Daoy (cell line): Measurements from ENCODE around the gene BIVM. TPM values are rescaled to one million over a fixed set of nuclear protein-coding genes. Genes with fewer than 3 reads are reported as not detected.

ENCODE experiments used
- DNase-seq: peaks from one replicate; pipeline ENCODE4 v3.0.0-alpha.2; 2015; ENCODE audit warnings: low read depth
- total RNA-seq: library from RNA; depleted of rRNA; stranded (reverse); fragments of >200 nt; shearing (Covaris generic); gene quantifications from 2 replicates; pipeline ENCODE4 v1.2.3, GENCODE V29; 2014

BIVM gene
- total RNA-seq, 1 experiment from 2014 or later: 4.8 TPM

DNA sequence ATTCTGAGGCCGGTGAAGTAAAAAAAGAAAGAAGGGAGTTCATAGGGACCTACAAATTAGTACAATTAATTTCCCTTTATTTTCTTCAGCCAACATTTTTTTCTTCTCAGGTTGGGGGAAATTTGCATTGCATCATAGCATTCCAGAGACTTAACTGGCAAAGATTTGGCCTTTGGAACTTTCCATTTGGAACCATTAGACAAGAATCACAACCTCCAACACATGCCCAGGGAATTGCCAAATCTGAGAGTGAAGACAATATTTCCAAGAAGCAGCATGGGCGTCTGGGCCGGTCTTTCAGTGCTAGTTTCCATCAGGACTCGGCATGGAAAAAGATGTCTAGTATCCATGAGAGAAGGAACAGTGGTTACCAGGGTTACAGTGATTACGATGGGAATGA lies 40.5 kb downstream of the BIVM start:
- no peak for DNase-seq

- DNase-seq: no peak
Observed at GRCh38 chr13:102845289-102845629, 46.3 kb downstream of the BIVM start.

GRCh38 chr13:102845630-102846260 lies 46.8 kb downstream of the BIVM start, which contains the start of gene ERCC5:
TSS of gene ERCC5 (plus strand) at chr13:102846032. CDS start at chr13:102846267, 235 bp downstream.
- peak; percentile 92 for DNase-seq

- peak; percentile 29 for DNase-seq
Observed at GRCh38 chr13:102846261-102847015, 47.5 kb downstream of the BIVM start.

DNA sequence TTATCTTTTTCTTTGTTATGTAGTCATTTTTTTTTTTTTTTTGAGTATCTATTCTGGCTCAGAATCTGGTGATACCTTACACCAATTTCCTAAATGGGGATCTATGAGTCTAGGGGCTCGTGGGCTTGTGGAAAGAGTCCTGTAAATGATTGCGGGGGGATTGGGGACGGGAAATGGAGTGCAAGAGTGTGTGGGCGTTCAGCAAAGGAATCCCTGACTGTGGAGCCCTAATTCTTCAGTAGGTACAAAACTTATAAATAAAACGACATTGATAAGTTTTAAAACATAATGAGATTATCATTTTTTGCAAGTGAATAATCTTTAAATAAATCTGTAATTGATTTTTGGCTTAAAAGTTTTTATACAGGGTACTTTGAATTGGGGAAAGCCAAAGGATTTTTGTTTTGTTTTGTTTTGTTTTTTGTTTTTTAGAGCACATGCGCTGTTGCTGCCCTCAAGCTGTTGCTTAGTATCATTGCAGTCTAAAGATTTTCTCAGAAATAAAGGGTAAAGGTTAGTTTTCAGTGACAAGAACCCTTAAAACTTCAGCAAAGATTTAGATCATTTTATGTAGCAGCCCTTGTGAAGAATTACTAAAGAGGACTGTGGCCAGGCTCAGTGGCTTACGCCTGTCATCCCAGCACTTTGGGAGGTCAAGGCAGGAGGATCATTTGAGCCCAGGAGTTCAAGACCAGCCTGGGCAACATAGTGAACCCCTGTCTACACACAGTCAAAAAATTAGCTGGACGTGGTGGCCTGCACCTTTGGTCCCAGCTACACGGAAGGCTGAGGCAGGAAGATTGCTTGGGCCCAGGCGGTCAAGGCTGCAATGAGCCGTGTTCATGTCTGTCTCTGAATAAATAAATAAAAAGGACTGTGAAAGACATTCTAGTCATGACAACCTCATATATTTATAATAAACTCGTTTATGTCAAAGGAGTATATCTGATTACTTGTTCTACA lies 48.6 kb downstream of the BIVM start:
- no peak for DNase-seq

GRCh38 chr13:102848956-102849355 lies 50.0 kb downstream of the BIVM start:
- DNase-seq: no peak

- DNase-seq: no peak
Observed at GRCh38 chr13:102852556-102852955, 53.6 kb downstream of the BIVM start.

DNA sequence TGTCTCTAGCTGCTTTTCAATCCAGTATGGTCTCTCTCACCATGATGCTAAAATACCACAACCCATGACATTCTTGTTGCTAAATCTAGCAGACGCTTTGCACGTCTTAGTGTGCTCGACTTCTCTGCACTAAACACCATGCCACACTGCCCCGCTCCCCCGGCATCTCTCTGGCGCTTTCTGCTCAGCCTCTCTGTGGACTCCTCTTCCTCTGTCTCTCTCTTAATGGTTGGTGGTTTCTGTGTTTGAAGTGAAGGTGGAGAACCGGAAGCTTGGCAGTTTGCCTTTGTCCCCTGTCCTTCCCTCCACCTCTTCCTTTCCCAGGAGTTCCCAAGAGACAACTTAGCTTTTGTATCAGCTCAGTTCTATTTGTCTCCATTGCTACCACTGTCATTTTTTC lies 55.8 kb downstream of the BIVM start:
- DNase-seq: no peak

- peak; percentile 46 for DNase-seq
Observed at GRCh38 chr13:102856557-102856956, 57.6 kb downstream of the BIVM start.

- DNase-seq: no peak
Observed at GRCh38 chr13:102862624-102863210, 63.8 kb downstream of the BIVM start.

DNA sequence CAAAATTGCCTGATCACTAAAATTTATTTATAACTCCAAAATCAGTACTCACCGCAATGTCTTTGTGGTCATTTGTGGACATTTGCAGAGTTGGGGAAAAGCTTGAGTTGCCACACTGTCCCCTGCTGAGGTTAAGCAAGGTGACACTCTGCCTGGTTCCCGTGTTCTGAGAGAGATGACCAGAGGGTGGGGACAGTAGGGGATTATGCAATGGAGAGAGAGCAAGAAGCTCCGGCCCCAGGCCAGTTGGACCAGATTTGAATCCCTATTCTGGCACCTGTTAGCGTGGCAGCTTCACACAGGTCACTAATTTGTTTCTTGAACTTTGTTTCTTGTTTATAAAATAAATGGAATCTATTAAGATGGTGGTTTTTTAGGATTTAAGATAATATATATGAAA lies 64.7 kb downstream of the BIVM start:
- no peak for DNase-seq

DNA sequence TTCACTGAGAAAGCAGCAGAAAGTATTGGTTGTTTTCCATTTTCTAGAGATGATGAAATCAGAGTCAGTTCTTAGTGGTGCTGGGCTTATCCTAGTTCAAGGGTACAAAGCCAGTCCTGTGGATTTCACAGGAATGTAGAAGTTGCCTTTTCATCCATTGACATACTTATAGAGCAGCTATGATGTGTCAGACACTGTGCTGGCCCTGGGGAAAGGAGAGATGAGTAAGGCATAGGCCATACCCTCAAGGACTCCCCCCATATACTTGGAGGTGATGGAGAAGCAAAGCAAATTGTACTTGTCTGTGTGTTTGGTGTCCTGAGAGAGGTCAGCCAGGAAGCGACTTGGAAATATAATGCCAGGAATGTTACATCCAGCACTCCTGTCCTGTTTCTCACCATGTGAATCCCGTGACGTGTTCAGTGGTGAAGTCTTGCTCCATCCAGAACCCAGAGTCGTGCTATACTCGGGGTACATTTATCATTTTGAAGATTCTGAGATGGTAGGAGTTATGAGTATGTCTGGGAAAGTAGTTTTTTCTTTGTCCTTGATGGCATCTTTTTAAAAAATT lies 69.5 kb downstream of the BIVM start:
- no peak for DNase-seq

- no peak for DNase-seq
Observed at GRCh38 chr13:102869948-102870676, 71.2 kb downstream of the BIVM start.

DNA sequence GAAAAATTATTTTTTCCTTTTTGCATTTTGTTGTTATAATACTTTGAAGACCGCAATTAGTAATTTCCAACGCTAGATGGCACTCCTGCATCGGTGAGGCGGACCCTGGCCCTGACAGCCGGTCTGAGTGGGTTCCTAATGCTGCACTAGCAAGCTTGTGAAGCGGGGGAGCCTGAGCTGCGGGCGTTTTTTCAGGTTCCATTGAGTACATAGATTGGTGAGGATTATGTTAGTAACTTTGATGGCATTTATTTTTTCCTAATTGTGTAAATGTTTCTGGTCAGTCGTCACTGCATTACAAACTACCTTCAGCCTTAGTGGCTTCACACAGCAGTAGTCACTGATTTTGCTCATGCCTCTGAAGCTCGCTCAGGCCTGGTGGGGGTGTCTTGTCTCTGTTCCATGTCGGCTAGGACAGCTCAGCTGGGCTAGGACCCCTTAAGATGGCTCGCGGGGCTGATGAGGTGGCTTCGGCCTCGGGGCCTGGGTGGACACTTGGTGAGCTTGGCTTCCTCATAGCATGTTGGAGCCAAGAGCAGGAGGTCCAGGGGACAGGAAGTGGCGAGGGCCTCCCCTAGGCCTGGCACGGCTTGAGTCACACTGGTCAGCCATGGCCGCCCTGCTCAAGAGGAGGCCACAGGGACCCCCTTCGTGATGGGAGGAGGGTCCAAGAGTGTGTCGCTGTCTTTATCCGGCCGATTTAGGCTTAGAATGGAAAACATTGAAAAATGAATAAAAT lies 71.9 kb downstream of the BIVM start:
- DNase-seq: peak; percentile 42

GRCh38 chr13:102872131-102872530 lies 73.2 kb downstream of the BIVM start:
- DNase-seq: no peak

- DNase-seq: no peak
Observed at GRCh38 chr13:102872531-102872930, 73.6 kb downstream of the BIVM start.

- peak; percentile 3 for DNase-seq
Observed at GRCh38 chr13:102873653-102874052, 74.7 kb downstream of the BIVM start.

GRCh38 chr13:102875256-102875655 lies 76.3 kb downstream of the BIVM start:
- no peak for DNase-seq

- DNase-seq: no peak
Observed at GRCh38 chr13:102877303-102877702, 78.4 kb downstream of the BIVM start.

DNA sequence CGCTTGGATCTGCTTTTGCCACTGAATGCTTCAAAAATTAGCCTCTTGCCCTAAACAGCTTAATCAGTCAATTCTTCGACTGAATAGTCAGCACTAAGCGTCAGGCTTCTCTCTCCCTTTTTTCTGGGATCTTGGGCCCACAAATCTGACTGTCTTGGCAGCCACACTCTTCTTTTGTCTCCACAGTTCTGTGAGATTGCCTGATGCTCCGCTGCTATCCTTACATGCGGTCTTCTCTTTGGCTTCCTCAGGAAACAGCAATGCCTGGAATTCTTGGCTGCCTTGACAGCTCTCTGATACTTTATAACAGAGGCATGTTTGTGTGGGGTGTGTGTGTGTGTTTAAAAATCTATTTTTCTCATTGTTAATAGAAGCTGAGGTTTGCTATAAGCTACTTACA lies 79.6 kb downstream of the BIVM start:
- DNase-seq: no peak
